Measurements from ENCODE around the gene METTL21C. TPM values are rescaled to one million over a fixed set of nuclear protein-coding genes. Genes with fewer than 3 reads are reported as not detected.

Gene METTL21C
- total and polyA plus RNA-seq, 2 experiments from 2014 or later: not detected

DNA sequence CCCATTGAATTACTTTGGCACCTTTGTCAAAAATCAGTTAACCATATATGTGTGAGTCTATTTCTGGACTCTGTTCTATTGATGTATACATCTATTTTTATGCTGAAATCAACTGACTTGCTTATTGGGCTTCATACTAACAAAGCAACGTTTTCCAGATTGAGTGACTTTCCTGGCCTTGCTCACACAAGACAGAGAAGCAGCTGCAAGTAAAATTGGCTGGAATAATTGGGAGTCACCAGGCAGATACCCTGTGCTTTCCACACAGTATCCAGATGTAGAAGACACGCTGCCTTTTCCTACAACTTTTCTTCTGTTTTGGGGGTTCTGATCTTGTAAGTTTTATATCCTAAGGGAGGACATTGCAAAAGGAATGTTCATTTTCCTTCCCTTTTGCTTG lies 11.2 kb downstream of the METTL21C start:
- Histone ChIP-seq H3K36me3 (peaks cover 9% of the 10 kb centered on the region), H3K4me3 (no peak overlapping the region), H3K4me1 (ENCODE audit: low read depth) (peaks cover 5% of the 10 kb centered on the region), H3K27ac (no peak overlapping the region), H3K27me3 (no peaks in the 10 kb centered on the region), H3K9me3 (ENCODE audit: low read depth) (no peaks in the 10 kb centered on the region)
- TF ChIP-seq, protein P1, sequence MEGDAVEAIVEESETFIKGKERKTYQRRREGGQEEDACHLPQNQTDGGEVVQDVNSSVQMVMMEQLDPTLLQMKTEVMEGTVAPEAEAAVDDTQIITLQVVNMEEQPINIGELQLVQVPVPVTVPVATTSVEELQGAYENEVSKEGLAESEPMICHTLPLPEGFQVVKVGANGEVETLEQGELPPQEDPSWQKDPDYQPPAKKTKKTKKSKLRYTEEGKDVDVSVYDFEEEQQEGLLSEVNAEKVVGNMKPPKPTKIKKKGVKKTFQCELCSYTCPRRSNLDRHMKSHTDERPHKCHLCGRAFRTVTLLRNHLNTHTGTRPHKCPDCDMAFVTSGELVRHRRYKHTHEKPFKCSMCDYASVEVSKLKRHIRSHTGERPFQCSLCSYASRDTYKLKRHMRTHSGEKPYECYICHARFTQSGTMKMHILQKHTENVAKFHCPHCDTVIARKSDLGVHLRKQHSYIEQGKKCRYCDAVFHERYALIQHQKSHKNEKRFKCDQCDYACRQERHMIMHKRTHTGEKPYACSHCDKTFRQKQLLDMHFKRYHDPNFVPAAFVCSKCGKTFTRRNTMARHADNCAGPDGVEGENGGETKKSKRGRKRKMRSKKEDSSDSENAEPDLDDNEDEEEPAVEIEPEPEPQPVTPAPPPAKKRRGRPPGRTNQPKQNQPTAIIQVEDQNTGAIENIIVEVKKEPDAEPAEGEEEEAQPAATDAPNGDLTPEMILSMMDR (IDR thresholded peaks at IDR 0.05; ENCODE audit: low read depth, low read length): no peak
- no peak for DNase-seq (ENCODE audit: low read depth in 1 of 2, low spot score in 1 of 2)

DNA sequence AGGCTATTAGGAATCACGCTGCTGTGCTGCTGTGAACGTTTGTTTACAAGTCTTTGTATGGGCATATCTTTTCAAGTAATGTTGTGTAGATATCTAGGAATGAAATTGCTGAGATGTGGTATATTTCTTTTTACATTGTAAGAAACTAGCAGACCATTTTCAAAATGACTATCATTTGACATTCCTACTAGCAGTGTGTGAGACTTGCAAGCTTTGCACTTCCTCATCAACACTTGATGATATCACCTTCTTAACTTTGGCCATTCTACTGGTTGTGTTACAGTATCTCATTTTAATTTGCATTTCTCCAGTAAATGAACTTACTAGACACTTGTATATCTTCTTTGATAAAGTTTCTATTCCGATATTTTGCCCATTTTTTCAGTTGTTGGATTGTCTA lies 12.1 kb downstream of the METTL21C start:
- Histone ChIP-seq H3K4me1 (ENCODE audit: low read depth) (no peaks in the 10 kb centered on the region), H3K27ac (no peak overlapping the region), H3K9me3 (ENCODE audit: low read depth) (no peaks in the 10 kb centered on the region), H3K27me3 (no peaks in the 10 kb centered on the region), H3K36me3 (peaks cover 16% of the 10 kb centered on the region), H3K4me3 (no peak overlapping the region)
- DNase-seq (ENCODE audit: low read depth in 1 of 2, low spot score in 1 of 2): no peak
- TF ChIP-seq, protein P1 (IDR thresholded peaks at IDR 0.05; ENCODE audit: low read depth, low read length): no peak

DNA sequence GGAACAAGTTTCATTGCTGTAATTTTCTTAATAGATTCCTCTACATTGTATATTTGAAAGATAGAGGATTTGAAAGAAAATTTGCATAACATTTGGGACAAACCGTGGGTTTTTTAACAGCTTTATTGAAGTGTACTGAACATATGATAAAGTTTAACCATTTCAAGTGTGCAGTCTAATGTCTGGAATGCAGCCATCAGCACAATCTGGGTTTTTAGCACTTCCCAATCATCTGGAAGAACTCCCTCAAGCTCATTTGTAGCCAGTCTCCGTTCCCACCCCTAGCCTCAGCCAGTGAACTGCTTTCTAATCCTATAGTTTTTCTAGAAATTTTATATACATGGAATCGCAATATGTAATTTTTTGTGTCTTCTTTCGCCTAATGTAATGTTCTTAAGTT lies 12.6 kb downstream of the METTL21C start:
- no peak overlapping the region for H3K27ac ChIP-seq
- H3K4me3 ChIP-seq: no peak overlapping the region
- H3K27me3 ChIP-seq: no peaks in the 10 kb centered on the region
- TF ChIP-seq, protein P1 (IDR thresholded peaks at IDR 0.05; ENCODE audit: low read depth, low read length): no peak
- H3K4me1 ChIP-seq (ENCODE audit: low read depth): no peaks in the 10 kb centered on the region
- no peaks in the 10 kb centered on the region for H3K9me3 ChIP-seq (ENCODE audit: low read depth)
- H3K36me3 ChIP-seq: peaks cover 22% of the 10 kb centered on the region
- no peak for DNase-seq (ENCODE audit: low read depth in 1 of 2, low spot score in 1 of 2)

DNA sequence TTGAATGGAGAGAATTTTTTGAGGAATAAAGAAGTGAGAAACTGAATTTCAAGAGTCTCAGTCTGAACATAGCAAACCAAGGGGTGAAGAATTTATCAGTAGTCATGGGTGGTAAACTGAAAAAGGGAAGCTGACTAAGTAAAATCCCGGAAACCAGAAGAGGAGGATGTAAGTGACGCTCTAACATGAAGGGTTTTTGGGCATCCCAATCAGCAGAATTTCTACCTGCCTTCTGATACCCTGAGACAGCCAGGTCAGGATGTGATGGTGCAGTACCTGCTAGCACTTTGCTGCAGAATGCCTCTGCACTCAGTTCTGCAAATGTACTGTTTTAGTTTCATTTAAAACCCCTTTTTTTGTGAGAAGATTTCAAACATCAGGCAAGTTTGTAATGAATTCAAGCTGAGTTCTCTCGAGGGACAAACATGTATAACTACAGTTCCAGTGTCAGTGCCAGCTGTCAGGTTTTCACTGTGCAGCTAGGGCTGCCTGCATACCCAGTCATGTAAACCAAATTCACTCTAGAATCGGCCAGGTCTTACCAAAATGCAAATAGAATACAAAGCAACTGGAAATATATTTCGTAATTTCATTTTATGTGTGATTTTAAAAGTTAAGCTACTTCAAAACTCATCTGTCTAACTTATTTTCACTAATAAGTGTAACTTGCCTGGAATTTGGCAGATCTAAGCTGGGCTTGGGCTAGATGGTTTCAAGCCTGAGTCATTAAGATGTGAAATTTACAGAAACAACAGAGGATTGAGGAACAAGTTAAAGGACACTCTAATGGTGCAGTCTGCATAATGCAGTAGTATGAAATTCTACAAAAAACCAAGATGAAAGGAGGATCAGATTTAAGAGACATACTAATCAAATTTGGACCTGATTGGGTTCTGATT lies 13.8 kb downstream of the METTL21C start:
- Histone ChIP-seq H3K4me1 (ENCODE audit: low read depth) (no peaks in the 10 kb centered on the region), H3K36me3 (peaks cover 33% of the 10 kb centered on the region), H3K27ac (peak overlapping the region; percentile 70), H3K4me3 (no peak overlapping the region), H3K27me3 (no peaks in the 10 kb centered on the region), H3K9me3 (ENCODE audit: low read depth) (no peaks in the 10 kb centered on the region)
- TF ChIP-seq, protein P1 (IDR thresholded peaks at IDR 0.05; ENCODE audit: low read depth, low read length): no peak
- peak in 1 of 2 donors; percentile 16 for DNase-seq (ENCODE audit: low read depth in 1 of 2, low spot score in 1 of 2)

DNA sequence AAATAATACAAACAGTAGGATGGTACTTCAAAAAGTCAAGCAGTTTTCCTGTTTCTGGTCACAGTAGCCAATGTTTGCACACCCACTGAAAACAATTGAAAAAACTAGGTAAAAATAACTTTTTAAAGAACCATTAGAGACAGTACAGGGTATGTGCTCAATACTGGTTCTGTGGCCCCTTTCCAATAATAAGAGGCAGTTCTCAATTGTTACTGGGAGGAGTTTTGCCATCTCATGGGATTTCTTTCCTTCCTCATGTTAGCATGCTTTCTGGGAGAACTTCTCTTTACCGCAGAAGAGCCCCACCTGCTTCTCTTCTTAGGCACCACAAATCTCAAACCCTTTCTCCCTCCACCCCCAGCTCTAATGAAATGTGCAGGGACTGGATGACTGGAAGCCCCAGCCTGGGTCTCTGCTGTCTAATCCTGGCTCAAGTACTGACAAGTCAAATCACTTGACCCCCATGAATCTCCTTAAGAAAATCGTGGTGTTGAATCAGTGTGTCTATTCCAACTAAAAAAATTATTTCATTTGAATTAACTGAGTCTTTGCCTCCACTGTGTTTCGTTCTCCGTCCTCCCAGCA lies 14.6 kb downstream of the METTL21C start:
- no peak for DNase-seq (ENCODE audit: low read depth in 1 of 2, low spot score in 1 of 2)
- Histone ChIP-seq H3K4me1 (ENCODE audit: low read depth) (no peaks in the 10 kb centered on the region), H3K27ac (peak overlapping the region; percentile 38), H3K4me3 (no peak overlapping the region), H3K36me3 (peaks cover 41% of the 10 kb centered on the region), H3K9me3 (ENCODE audit: low read depth) (no peaks in the 10 kb centered on the region), H3K27me3 (no peaks in the 10 kb centered on the region)
- TF ChIP-seq, protein P1 (IDR thresholded peaks at IDR 0.05; ENCODE audit: low read depth, low read length): no peak

All from cardiac muscle cell (in vitro differentiated cells and primary cell).